Measurements from ENCODE around the gene DENND2A. TPM values are rescaled to one million over a fixed set of nuclear protein-coding genes. Genes with fewer than 3 reads are reported as not detected.

Gene DENND2A
- total and polyA plus RNA-seq, 10 of the 15 experiments (the other 5 are each of a cell fraction or from before 2014, with no cell fraction given), result 0.01 TPM; not detected in 9

DNA sequence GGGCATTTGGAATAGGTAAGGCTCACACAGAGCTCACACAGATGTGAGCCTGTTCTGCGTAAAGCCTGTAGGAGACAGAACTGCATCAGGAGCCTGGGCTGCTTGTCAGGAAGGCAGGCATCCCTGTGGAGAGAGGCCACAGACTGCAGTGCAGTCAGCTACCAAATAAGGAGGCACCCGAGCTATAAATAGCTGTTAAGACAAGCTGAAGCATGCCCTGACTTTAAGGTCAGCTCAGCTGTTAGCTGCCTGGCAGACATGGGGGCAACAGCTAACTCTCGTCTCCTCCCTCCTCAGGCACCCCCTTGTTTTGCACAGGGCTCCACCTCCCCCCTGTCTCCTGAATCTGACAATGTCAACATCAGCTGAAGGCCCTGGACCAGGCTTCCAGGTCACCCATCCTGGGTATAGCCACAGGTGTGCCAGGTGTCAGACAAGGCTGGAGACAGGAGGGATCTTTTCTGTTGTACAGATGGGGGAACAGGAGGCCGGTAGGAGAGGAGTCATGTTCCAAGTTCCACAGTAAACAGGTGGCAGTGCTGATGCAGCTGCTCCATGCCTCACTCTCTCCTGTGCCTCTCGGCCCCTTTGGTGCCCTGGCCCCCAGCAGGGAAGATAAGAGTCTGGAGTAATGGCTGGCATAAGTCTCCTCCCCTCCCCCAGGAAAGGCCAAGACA, 133.7 kb downstream of the DENND2A start:
- CTCF ChIA-PET, result interaction anchor here (1.0 kb wide), 1 partner anchor 88 kb away, joined by 3 read pairs; no protein-coding TSS in a partner anchor
- Histone ChIP-seq H4K20me1 (ENCODE audit: control insufficient read depth, insufficient read depth) (no peaks in the 10 kb centered on the region), H3K4me3 (no peak overlapping the region), H3K79me2 (ENCODE audit: control insufficient read depth, insufficient read depth, low read length) (no peaks in the 10 kb centered on the region), H3K9me3 (replicated peaks; ENCODE audit: control insufficient read depth, insufficient read depth, low read length) (no peaks in the 10 kb centered on the region), H3K4me1 (ENCODE audit: control insufficient read depth, insufficient read depth, low read length) (no peaks in the 10 kb centered on the region), H3K36me3 (ENCODE audit: control insufficient read depth in 2 of 2, insufficient read depth in 2 of 2, low read length in 1 of 2) (no peaks in the 10 kb centered on the region), H3K4me2 (ENCODE audit: control insufficient read depth, insufficient read depth) (no peak overlapping the region), H3K27me3 (replicated peaks in 1 of 2; ENCODE audit: control insufficient read depth in 2 of 2, insufficient read depth in 2 of 2, low read length in 1 of 2) (no peaks in the 10 kb centered on the region), H3K27ac (ENCODE audit: control insufficient read depth, insufficient read depth) (no peak overlapping the region), H2AFZ (ENCODE audit: control insufficient read depth, low read depth, low read length) (no peak overlapping the region), H3K9ac (ENCODE audit: control insufficient read depth, insufficient read depth, low read length) (no peak overlapping the region)
- POLR2A ChIA-PET, result interaction anchor here (0.7 kb wide), 1 partner anchor 449 kb away, joined by 5 read pairs; no protein-coding TSS in a partner anchor
- WGBS (ENCODE audit: insufficient coverage, insufficient replicate concordance, low lambda C conversion rate, missing lambda C conversion rate), result 39% methylated on average over 5 of the region's 5 CpGs
- RAD21 ChIA-PET (ENCODE audit: unreplicated experiment), result interaction anchor here (0.6 kb wide), 1 partner anchor 346 kb away, joined by 3 read pairs; no protein-coding TSS in a partner anchor
- BruUV-seq (replicated peaks), result no TSS peak
- ATAC-seq, result peak; percentile 68
- SMC1A ChIA-PET (ENCODE audit: uncharacterized antibody, unreplicated experiment), result no interaction called here
- intact Hi-C loops (cut with micrococcal nuclease; ENCODE audit: unreplicated experiment) (no loop called here), in situ Hi-C loops (cut with MboI) (no loop called here)
- no peak for DNase-seq (ENCODE audit: low read depth, low spot score)
- FAIRE-seq, result no peak
- TF ChIP-seq SIX5 (IDR thresholded peaks at IDR 0.05; ENCODE audit: low read depth, low read length, severe bottlenecking), result no peak
- TF ChIP-seq PML (IDR thresholded peaks at IDR 0.05; ENCODE audit: low read length), result no peak
- no peak for TF ChIP-seq RCOR1 (conservative IDR thresholded peaks at IDR 0.05; ENCODE audit: low read depth, low read length)
- TF ChIP-seq FOXM1 (IDR thresholded peaks at IDR 0.05; ENCODE audit: low read depth, low read length), result no peak
- TF ChIP-seq, protein P1, sequence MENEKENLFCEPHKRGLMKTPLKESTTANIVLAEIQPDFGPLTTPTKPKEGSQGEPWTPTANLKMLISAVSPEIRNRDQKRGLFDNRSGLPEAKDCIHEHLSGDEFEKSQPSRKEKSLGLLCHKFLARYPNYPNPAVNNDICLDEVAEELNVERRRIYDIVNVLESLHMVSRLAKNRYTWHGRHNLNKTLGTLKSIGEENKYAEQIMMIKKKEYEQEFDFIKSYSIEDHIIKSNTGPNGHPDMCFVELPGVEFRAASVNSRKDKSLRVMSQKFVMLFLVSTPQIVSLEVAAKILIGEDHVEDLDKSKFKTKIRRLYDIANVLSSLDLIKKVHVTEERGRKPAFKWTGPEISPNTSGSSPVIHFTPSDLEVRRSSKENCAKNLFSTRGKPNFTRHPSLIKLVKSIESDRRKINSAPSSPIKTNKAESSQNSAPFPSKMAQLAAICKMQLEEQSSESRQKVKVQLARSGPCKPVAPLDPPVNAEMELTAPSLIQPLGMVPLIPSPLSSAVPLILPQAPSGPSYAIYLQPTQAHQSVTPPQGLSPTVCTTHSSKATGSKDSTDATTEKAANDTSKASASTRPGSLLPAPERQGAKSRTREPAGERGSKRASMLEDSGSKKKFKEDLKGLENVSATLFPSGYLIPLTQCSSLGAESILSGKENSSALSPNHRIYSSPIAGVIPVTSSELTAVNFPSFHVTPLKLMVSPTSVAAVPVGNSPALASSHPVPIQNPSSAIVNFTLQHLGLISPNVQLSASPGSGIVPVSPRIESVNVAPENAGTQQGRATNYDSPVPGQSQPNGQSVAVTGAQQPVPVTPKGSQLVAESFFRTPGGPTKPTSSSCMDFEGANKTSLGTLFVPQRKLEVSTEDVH (IDR thresholded peaks at IDR 0.05; ENCODE audit: low read depth, partially characterized antibody), result no peak
- no peak for TF ChIP-seq RAD51 (IDR thresholded peaks at IDR 0.05)
- no peak for TF ChIP-seq NBN (IDR thresholded peaks at IDR 0.05)
- no peak for TF ChIP-seq CEBPB (IDR thresholded peaks at IDR 0.05; ENCODE audit: borderline replicate concordance in 1 of 2, low read depth in 2 of 2, low read length in 2 of 2)
- TF ChIP-seq, protein P2, sequence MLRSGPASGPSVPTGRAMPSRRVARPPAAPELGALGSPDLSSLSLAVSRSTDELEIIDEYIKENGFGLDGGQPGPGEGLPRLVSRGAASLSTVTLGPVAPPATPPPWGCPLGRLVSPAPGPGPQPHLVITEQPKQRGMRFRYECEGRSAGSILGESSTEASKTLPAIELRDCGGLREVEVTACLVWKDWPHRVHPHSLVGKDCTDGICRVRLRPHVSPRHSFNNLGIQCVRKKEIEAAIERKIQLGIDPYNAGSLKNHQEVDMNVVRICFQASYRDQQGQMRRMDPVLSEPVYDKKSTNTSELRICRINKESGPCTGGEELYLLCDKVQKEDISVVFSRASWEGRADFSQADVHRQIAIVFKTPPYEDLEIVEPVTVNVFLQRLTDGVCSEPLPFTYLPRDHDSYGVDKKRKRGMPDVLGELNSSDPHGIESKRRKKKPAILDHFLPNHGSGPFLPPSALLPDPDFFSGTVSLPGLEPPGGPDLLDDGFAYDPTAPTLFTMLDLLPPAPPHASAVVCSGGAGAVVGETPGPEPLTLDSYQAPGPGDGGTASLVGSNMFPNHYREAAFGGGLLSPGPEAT (IDR thresholded peaks at IDR 0.05; ENCODE audit: low read depth), result no peak
- TF ChIP-seq SREBF2 (IDR thresholded peaks at IDR 0.05; ENCODE audit: low read length), result no peak
- no peak for TF ChIP-seq NFIC (IDR thresholded peaks at IDR 0.05; ENCODE audit: low read depth, low read length)
- TF ChIP-seq ZNF217 (IDR thresholded peaks at IDR 0.05), result no peak
- TF ChIP-seq POLR2AphosphoS5 (IDR thresholded peaks at IDR 0.05; ENCODE audit: low read length), result no peak
- no peak for TF ChIP-seq EED (IDR thresholded peaks at IDR 0.05; ENCODE audit: low read depth)
- TF ChIP-seq, protein P3, sequence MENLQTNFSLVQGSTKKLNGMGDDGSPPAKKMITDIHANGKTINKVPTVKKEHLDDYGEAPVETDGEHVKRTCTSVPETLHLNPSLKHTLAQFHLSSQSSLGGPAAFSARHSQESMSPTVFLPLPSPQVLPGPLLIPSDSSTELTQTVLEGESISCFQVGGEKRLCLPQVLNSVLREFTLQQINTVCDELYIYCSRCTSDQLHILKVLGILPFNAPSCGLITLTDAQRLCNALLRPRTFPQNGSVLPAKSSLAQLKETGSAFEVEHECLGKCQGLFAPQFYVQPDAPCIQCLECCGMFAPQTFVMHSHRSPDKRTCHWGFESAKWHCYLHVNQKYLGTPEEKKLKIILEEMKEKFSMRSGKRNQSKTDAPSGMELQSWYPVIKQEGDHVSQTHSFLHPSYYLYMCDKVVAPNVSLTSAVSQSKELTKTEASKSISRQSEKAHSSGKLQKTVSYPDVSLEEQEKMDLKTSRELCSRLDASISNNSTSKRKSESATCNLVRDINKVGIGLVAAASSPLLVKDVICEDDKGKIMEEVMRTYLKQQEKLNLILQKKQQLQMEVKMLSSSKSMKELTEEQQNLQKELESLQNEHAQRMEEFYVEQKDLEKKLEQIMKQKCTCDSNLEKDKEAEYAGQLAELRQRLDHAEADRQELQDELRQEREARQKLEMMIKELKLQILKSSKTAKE (IDR thresholded peaks at IDR 0.05; ENCODE audit: low read depth, poor library complexity, severe bottlenecking), result no peak
- no peak for TF ChIP-seq JUND (IDR thresholded peaks at IDR 0.05; ENCODE audit: low read depth, low read length)
- TF ChIP-seq DPF2 (IDR thresholded peaks at IDR 0.05), result no peak

Data from GM12878 (cell line).